NT2/D1 (cell line): ENCODE measurements around the gene MGAT5.

Experiments
- SUZ12 ChIP-seq: IDR thresholded peaks from 2 replicates; pipeline ENCODE4 v1.6.1; 2011; ENCODE audit not compliant: insufficient read length, insufficient read depth; ENCODE audit errors: extremely low read depth
- YY1 ChIP-seq: IDR thresholded peaks from 2 replicates; pipeline ENCODE4 v1.6.1; 2011; ENCODE audit not compliant: insufficient read length, insufficient read depth
- ZNF274 ChIP-seq: IDR thresholded peaks from 2 replicates; pipeline ENCODE4 v1.6.1; 2011; ENCODE audit warnings: mild to moderate bottlenecking, low read depth, low read length

- TF ChIP-seq YY1 (no peak), SUZ12 (no peak), ZNF274 (no peak)
Observed at GRCh38 chr2:134218930-134219658, 34.8 kb upstream of the MGAT5 start.
